NK-92 treated with Interleukin-12 subunit alpha and Interleukin-12 subunit beta, amount 100 ng/mL, for 24 hours (cell line): Measurements from ENCODE around the gene CRADD.
"Not testable (repeated sequence)": the region's sequence is repeated elsewhere in the genome, so short reads cannot be mapped to it uniquely, and the experiment has no call there.

ENCODE experiments used
- DNase-seq: peaks from one replicate; lab custom pipeline; 2025; lab: John Stamatoyannopoulos, UW

The CRADD gene

DNA sequence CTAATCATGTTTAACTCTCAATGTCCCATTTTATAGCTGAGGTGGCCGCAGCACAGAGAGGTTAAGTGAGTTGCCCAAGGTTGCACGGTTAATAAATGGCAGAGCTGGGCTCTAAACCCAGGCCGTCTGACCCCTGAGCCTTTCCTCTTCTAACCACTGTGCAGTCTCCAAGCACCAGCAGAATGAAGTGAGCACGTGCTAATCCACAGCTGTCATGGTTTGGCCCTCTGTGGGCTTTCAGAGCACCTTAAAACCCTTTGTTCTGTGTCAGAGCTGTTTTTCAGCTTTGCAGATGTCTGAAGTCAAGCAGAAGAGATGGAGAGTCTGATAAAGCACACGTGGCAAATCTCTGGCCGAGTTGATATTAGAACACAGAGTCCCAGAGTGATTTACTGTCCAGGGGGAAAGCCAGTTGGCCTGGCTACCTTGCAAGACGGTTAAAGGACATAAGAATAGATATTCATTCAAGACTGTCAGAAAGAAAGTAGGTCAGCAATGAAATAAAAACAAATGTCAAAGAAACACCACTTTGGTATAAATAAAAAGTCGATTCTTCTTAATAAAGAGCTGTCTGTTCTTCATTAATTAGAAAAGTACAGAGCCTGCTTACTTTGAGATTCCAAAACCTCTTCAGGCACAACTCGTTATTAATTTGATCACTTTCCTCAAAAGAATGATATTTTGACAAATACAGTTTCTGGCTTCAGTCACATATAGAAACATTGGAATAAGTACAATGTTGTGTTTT lies 107.3 kb downstream of the CRADD start:
- DNase-seq: no peak

DNA sequence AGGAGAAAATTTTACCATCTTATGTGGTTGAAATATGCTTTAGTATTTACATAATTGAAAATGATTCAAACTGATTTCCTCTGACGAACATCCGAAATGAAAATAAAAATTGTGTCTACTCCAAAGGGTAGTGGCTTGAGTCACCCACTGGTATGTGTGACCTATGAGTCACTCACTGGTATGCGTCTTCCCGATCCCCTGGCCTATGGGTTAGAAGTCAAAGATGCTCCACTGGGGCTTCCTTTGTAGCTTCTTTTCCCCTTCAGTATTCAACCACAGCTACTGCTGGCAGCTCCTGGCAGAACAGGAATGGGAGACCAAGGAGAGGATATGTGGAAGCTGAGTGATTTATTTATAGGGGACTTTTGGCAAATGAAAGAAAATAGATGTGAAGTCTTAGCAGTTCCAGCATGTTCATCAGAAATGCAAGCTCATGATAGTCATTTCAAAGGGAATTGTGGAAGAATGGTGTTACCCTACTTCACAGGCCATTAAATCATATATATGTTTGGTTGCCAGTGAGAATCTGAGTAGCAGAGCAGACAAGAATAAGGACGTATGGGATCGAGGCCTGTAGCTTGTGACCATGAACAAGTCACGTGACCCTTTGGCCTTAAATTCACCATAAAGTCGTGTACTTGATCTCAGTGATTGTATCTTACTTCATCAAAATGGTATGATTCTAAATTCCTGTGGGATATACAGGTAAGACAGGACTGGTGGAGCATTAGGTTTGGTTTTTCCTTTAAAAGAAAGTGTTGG lies 108.3 kb downstream of the CRADD start:
- DNase-seq: no peak

DNA sequence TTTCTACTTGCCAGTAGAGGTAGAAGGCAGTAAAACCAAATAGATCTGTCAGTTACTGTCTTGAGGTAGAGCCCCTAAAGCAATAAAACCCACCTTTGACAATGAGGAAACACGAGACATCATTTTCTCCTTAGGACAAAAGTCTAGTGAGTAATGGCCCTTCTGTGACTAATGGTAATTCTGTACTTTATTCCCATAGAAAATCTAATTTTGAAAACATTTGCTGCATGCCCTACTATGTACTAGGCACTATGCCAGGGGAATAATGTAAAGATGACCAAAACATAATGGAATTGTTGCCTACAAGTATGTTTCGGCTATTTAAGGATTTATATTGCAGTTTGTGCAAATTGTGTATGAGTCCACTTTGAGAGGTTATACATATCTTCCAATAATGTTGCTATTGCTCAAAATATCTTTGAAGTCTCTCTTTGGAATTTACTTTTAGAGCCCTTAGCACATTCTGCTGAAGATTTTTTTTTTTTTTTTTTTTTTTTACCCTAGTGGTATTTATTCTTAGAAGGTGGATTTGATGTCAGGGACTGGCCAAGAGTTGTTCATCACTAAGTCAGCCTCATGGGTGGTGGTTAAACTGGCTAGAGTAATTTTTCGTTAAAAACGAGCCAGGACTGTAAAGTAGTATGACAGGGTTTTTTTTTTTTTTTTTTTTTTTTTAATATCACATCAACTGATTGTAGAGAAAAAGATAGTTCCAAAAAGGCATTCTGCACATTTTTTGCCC lies 109.7 kb downstream of the CRADD start:
- DNase-seq: no peak

DNA sequence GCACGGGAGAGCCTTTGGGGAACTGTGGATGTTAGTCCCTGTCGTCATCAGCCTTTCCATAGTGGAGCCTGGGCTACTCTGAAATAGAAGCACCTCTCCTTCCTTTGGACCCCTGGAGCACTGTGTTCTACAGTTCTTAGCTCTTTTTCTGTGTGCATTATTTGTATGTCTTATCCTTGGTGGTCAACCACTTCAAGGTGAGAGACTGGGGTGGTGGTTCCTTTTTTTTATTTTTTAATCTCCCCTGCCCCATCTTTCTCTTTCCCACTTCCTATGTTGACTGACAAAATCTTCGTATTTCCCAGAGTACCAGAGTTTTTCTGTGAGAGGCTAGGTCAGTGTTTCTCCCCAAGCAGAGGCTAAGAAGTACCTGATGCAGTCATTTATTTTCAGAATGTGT lies 111.7 kb downstream of the CRADD start:
- DNase-seq: no peak

DNA sequence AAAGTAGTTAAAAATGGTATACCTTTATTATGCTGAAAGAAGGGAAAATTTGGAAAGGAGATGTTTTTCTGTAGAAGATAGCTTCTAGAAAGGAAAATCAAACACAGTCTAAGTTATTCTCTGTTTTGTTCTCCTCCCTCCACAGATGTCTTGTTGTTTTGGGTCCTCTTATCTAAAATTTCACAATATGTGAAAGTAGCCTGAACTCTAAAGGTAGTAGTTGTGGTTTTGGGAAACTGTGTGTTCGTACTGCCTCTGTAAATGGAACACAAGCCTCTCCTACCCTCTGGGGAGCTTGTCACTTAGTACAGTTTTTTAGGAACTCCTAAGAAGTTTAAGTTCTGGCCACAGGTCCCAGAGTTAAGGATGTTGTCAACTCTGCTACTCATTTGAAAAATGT lies 112.6 kb downstream of the CRADD start:
- no peak for DNase-seq

DNA sequence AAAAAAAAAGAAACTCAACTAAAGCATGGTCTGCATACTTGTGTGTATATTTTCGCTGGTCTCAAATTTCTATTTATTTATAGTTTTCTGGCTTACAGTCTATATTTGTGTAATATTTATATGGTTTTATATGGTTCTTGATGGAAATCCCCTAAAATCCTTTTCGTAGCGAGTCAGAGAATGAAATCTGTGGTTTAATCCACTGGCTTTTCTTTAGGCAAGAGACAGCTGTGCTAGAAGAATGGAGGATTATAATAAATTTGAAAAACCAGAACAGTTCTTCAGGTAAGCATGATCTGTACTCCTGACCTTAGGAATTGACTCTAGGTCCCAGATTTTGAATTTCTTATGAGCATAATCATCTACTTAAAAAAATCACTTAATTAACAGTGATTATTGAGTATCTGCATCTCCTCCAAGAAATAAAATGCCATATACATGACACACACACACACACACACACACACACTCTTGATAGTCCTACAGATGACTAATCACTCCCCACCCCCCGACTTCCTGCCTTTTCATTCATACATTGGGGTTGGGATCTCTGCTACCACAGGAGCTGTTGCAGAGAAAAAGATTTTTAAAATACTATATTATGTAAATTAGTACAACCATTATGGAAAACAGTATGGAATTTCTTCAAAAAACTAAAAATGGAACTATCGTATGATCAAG lies 113.4 kb downstream of the CRADD start:
- no peak for DNase-seq

DNA sequence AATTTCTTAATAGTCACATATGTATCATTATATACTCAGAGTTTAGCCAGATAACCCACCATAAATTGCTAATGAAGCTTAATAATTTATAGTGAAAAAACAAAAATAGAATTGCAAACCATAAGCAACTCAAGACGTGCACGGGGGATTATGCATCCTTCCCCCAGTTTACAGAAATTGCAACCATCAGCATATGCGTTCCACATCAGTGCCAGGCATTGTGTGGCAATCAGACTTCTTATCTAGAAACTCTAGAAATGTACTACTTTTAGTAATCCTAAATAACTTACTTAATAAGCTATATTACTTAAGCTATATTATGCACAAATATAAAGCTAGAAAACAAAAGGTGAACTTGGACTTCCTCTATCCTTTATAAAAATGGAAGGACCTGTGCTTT lies 115.8 kb downstream of the CRADD start:
- no peak for DNase-seq

DNA sequence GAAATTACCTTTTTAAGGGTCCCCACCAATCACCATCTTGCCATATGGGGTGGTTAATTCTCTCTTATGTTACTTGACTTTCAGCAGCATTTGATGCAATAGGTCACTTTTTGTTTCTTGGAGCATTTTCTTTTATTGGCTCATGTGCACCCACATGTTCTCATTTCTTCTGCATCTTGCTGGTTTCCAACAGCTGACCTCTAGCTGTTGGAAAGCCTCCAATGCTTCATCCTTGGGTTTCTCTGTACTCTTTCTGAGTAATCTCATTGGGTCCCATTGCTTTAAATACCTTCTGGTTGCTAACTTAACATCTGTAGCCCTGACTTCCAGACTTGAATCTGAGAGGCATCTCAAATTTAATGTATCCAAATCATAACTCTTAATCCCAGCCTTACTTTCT lies 116.8 kb downstream of the CRADD start:
- no peak for DNase-seq

DNA sequence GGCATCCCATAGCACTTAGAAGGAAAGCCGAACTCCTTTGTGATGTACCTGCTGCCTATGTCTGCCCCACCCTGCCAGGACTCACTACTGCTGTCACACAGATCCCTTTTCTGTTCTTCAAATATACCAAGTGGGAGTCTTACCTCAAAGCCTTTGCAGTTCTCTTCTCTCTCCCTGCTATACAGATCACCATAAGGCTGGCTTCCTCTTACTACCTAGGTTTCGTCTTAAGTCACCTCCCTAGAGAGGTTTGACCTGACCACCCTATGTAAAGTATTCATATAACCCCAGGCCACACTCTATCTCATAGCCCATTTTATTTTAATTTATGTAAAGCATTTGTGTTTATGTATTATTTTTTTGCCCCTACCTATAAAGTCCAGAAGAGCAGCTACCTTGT lies 117.6 kb downstream of the CRADD start:
- no peak for DNase-seq

DNA sequence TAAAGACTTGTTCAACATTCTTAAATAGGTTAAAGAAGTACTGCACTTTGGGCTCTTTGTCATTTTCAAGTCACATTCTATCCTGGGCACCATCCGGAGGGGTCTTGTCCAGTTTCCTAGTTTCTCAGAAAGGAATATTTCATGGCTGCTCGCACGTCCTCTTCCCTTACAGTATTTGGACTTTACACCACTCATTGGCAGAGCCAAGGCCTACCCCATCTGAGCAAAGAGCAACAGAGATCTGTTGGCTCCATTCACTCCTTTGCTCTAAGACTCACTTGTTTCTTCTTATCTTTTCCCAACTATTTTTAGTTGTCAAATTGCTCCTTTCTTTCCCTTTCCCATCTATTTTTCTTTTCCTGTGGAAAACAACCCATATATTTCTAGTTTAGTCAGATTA lies 118.2 kb downstream of the CRADD start:
- DNase-seq: no peak

DNA sequence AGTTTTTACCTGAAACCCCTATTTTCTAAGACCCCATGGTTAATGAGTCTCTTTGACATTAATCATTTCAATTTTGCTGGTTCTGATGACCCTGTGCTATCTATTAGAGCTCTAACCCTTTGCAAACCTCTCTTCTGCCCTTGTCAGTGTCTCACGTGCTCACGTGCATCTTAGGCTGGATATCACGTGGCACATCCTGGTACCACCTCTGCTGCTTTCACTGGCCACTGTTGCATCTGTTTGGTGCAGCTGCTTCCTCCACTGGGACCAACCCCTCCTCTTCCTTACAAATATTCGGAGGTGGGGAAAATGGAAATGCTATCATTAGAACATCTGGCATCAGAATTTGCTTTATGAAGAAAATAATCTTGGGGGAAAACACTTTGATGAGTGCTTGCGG lies 119.6 kb downstream of the CRADD start:
- DNase-seq: no peak

DNA sequence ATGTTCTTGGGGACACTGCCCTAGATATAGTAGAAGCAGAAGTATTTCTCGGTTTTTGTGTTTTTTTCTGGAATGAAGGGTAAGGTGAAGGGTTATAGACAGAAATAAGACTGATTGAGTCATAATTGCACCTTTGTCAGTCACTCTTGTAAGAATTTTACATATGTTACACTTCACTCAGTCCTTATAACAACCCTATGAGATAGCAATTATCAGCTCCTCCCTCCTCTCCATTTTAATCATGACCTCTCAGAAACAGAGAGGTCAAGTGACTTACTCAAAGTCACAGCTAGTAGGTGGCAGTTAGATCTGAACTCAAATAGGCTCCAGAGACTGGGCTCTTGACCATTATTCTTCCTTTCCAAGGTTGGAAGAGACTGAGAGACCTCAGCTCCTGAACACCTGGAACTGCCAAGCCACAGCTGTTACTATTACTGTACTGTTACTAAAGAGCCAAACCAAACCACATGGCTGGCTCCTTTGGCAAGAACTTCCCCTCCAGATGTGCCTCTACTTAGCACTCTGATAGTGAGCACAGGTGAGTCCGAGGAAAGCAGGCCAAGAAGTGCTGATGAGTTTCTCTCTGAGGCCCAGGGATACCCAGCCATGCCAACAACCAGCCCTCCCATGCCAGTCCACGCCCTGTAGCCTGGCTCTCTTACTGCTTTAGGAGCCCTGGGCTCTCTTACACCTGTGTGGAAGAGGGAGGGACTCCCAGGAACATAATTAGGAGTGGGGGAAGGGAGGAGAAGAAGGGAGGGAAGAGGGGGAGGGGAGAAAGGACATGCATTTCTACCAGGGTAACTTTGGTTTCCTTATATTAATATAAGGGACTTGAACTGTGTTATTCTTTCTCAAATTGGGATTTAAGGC lies 121.3 kb downstream of the CRADD start:
- DNase-seq: no peak

DNA sequence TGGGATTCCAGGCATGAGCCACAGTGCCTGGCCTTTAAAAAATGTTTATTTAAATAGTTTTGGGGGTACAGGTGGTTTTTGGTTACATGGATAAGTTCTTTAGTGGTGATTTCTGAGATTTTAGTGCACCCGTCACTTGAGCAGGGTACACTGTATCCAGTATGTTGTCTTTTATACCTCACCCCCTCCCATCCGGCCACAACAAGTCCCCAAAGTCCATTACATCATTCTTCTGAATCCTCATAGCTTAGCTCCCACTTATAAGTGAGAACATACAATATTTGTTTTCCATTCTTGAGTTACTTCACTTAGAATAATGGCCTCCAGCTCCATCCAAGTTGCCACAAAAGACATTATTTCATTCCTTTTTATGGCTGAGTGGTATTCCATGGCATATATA lies 124.5 kb downstream of the CRADD start:
- not testable (repeated sequence) for DNase-seq

DNA sequence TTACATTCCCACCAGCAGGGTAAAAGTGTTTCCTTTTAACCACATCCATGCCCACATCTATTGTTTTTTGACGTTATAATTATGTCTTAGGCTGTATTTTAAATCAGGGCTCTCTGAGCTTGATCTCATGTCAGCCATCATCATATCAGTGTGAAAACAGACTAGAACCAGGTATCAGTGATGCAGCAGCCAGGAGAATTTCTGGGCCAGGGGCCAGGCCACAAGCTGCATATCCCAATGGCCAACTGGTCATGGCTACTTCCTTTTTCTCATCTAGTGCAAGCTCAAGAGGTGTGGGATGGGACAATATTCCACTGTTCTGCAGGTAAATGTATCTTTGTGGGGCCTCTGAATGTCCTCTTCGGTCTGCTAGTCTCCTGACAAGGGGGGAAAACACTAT lies 125.1 kb downstream of the CRADD start:
- no peak for DNase-seq

DNA sequence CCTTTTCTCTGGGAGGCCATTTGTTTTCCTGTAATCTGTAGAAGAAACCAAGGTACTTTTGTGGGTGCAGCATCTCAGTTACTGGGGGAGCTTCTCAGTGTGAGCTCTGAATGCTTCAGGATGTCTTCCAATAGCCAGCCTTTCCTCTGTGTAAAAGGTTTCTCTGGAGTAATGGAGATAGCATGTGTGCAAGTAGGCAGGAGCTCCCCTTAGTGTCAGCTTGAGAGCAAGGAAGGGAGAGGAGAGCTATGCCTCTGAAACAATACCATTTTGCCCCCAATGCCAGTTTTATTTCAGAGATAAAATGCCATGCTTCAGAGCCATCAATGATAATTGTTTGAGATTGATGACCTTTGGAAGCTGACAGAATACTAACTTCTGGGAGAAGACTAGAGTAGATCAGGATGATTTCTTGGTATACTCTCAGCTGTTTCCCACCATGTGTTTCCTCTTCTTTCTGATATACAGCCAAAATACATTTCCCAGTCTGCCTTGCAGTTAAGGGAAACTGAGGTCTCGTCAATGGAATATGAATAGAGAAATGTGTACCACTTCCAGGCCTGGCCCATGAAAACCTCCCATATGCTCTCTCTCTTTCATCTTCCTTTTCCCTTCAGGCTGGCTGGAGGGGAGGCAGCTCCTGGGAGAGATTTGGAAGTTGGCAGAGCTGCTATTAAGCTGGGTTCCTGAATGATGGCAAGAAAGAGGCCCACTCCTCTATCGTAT lies 125.7 kb downstream of the CRADD start:
- DNase-seq: no peak

DNA sequence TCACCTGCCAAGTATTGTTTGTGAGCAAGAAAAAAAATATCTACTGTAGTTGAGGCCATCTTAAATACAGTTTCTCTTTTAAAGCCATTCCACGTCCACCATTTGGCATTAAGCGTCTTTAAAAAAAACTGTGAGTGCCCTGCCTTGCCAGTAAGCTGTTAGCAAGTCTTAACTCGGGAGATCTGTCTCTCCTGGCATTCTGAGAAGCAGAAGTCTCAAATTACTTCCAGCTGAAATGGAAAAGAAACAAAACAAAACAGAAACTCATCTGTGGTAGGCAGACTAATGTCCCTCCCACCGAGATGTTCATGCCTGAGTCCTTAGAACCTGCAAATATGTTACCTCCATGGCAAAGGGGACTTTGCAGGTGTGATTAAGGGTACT lies 126.2 kb downstream of the CRADD start:
- DNase-seq: no peak

DNA sequence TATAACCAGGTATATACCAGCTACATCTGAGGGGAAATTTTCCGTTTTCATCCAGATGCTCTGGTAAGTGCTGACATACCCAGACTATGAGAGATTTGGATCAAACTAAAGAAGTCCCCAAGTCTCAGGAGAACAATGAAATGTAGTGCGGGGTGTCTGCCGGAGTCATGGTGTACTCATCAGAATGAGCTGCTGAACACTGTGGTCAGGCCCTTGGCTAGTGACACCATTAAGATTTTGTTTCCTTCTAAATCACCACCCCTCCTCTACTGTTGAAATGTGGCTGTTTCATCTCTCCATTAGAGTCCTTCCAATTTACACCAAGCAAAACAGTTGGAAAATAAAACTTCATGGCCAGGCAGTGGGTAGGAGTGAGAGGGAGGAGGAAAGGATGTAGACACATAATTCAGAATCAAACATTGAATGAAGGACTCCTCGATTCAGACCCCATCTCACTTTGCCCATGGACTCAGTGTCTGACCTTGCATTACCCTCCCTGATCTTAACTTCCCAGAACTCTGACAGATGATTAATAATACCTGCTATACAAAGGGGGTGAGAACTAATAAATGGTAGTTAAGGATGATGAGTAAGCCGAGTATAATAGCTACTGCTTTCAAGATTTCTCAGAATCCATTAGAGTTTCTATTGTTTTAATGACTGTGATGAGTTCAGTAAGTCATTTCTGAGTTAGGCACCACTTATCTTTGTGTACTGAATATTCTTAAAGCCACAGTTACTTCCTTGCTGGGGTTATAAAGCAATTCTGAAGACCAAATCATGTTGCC lies 127.4 kb downstream of the CRADD start:
- DNase-seq: no peak

DNA sequence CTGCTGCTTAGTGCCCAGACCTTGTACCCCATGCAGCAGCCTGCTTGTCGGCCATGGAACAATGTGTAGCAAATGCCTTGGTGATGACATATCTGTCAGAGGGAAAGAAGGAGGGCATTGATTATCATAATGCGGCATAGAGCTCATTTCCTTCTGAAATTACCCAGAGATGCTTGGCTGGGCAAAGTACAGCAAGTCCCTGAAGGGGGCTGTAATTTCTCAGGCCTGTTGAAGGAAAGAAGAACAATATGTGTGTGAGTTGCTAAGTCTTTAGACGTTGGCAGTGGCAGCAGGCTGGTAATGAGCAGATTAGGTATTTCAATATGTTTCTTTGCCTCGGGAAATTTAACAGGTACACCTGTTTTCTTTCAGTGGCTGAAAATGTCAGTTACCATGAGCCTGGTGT lies 128.6 kb downstream of the CRADD start:
- DNase-seq: no peak

DNA sequence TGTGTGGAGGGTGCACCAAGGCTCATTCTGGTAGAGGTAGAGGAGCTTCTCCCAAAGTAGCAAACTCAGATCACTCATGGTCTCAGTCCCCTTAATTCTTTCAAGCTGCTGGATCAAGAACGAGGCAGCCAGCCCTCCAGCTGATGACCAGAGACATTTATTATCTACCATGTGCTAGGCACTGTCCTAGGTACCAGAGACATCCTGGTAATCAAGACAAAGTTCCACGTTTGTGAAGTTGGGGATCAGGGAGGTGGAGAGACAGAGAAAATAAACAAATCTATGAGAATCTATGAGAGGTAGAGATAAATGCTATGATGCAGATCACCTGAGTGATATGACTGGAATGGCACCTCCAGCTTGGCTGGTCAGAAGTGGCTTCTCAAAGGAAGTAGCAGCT lies 130.2 kb downstream of the CRADD start:
- DNase-seq: no peak
